Esophagus squamous epithelium (tissue), 5 donors: ENCODE results near the gene EIPR1. TPM values are rescaled to one million over a fixed set of nuclear protein-coding genes. Genes with fewer than 3 reads are reported as not detected.

Source experiments
- DNase-seq: peaks from one replicate; lab custom pipeline; 2025; lab: John Stamatoyannopoulos, UW
- H3K27ac ChIP-seq, 4 donors: fragments of 200-600 bp; sonication (generic); one replicate each; pipeline ENCODE4 v1.5.1; 2016 to 2019; ENCODE audit warnings: mild to moderate bottlenecking in 1 of 4
- H3K27me3 ChIP-seq, 4 donors: fragments of 200-600 bp; sonication (generic); 1 replicate in 3 of 4; 2 replicates in 1 of 4; pipeline versions ENCODE4 v1.5.1 to v1.6.0; 2017 to 2021; ENCODE audit warnings: antibody characterized with exemption in 1 of 4
- H3K36me3 ChIP-seq, 3 donors: fragments of 200-600 bp; sonication (generic); one replicate each; pipeline ENCODE4 v1.5.1; 2016 to 2019
- H3K4me1 ChIP-seq, 3 donors: fragments of 200-600 bp; sonication (generic); one replicate each; pipeline ENCODE4 v1.5.1; 2017 to 2019
- H3K4me3 ChIP-seq, 4 donors: fragments of 200-600 bp; sonication (generic); 1 replicate in 3 of 4; 2 replicates in 1 of 4; pipeline ENCODE4 v1.5.1; 2016 to 2019; ENCODE audit warnings: mild to moderate bottlenecking in 2 of 4, moderate library complexity in 1 of 4
- H3K9me3 ChIP-seq, 3 donors: fragments of 200-600 bp; sonication (generic); one replicate each; pipeline ENCODE4 v1.5.1; 2016 to 2019
- POLR2A ChIP-seq, 4 donors: fragments of 450-650 bp; IDR thresholded peaks; one replicate each; pipeline ENCODE4 v1.6.1; 2017; ENCODE audit warnings: antibody characterized with exemption in 4 of 4, mild to moderate bottlenecking in 4 of 4, moderate library complexity in 3 of 4
- WGBS, 2 donors: methylation state at CpG; one replicate each; pipeline ENCODE4 v1.1.5; 2018; 5-methylcytosine and 5-hydroxymethylcytosine counted together
- intact Hi-C: fragments of 100-400 bp; cut with DNase I; formaldehyde crosslinking; loops from one replicate; pipeline ENCODE4 v1.15.0; 2022
- total RNA-seq, 4 donors: library from RNA; depleted of rRNA; stranded (reverse); fragments of >200 nt; gene quantifications; one replicate each; pipeline ENCODE4 v1.1.0, GENCODE V29; 2016
- TF ChIP-seq, protein P1 (sequence below), 6 experiments: fragments of 450-650 bp in 4 of 6; fragments of 200-600 bp in 2 of 6; sonication (generic) in 2 of 6; IDR thresholded peaks; one replicate each; pipeline ENCODE4 v1.5.1; 2016 to 2019; ENCODE audit warnings: antibody characterized with exemption in 6 of 6, mild to moderate bottlenecking in 4 of 6, moderate library complexity in 4 of 6
- donor health status: DM: yes; HTN: yes; CAD: no.

The EIPR1 gene
- total RNA-seq, 4 donors from 2014 or later, result 27.3 to 50.6 (median 31.9) TPM

DNA sequence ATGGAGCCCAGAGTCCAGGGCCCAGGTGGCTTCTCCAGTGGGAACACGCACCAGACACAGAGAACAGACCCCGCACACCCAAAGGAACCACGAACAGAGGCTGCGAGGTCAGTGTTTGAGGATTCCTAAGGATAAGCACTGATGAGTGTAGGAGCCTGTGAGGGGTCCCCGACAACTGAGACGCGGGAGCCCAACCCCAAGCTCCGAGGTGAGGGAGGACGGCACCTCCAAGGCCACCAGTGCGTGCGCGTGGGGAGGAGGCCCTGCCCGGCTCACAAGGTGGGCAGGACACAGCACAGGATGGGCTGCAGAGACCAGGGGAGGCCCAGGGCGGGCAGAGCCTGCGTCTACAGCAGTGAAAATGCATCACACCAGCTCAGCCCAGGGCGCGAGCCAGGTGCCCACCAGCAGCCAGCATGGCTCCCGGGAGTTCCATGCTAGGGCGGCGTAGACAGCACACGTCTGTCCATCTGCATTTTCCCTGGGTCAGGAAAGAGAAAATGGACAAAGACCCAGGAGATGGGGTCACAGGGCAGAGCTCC is 189.1 kb downstream of the EIPR1 start:
- Histone ChIP-seq H3K27ac (no peak overlapping the region), H3K4me3 (no peak overlapping the region), H3K27me3 (no peaks in the 10 kb centered on the region), H3K9me3 (no peaks in the 10 kb centered on the region), H3K4me1 (no peaks in the 10 kb centered on the region), H3K36me3 (peaks cover 0 to 84% (median 0%) of the 10 kb centered on the region in 3 donors)
- no peak for DNase-seq
- no peak for TF ChIP-seq POLR2A (IDR thresholded peaks at IDR 0.05)
- TF ChIP-seq, protein P1, sequence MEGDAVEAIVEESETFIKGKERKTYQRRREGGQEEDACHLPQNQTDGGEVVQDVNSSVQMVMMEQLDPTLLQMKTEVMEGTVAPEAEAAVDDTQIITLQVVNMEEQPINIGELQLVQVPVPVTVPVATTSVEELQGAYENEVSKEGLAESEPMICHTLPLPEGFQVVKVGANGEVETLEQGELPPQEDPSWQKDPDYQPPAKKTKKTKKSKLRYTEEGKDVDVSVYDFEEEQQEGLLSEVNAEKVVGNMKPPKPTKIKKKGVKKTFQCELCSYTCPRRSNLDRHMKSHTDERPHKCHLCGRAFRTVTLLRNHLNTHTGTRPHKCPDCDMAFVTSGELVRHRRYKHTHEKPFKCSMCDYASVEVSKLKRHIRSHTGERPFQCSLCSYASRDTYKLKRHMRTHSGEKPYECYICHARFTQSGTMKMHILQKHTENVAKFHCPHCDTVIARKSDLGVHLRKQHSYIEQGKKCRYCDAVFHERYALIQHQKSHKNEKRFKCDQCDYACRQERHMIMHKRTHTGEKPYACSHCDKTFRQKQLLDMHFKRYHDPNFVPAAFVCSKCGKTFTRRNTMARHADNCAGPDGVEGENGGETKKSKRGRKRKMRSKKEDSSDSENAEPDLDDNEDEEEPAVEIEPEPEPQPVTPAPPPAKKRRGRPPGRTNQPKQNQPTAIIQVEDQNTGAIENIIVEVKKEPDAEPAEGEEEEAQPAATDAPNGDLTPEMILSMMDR (IDR thresholded peaks at IDR 0.05), result no peak
- WGBS, 2 donors, result 95 to 98% methylated on average over 8 to 9 of the region's 21 CpGs
- intact Hi-C loops, result no loop called here

DNA sequence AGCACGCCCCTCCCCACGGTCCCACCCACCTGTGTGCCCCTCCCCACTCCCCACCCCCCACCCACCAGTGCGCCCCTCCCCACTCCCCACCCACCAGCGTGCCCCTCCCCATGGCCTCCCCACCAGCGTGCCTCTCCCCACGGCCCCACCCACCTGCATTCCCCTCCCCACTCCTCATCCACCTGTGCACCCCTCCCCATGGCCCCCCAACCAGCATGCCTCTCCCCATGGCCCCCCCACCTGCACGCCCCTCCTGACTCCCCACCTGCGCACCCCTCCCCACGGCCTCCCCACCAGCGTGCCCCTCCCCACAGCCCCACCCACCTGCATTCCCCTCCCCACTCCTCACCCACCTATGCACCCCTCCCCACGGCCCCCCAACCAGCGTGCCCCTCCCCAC is 190.2 kb downstream of the EIPR1 start:
- no peak for TF ChIP-seq POLR2A (IDR thresholded peaks at IDR 0.05)
- TF ChIP-seq, protein P1 (IDR thresholded peaks at IDR 0.05), result no peak
- no peak overlapping the region for H3K4me3 ChIP-seq
- WGBS, 2 donors, result 75 to 80% methylated on average over 1 to 2 of the region's 12 CpGs
- no peaks in the 10 kb centered on the region for H3K9me3 ChIP-seq
- DNase-seq, result no peak
- H3K27ac ChIP-seq, result no peak overlapping the region
- H3K36me3 ChIP-seq, result peaks cover 0 to 74% (median 0%) of the 10 kb centered on the region in 3 donors
- H3K27me3 ChIP-seq, result no peaks in the 10 kb centered on the region
- H3K4me1 ChIP-seq, result no peaks in the 10 kb centered on the region
- intact Hi-C loops, result no loop called here

DNA sequence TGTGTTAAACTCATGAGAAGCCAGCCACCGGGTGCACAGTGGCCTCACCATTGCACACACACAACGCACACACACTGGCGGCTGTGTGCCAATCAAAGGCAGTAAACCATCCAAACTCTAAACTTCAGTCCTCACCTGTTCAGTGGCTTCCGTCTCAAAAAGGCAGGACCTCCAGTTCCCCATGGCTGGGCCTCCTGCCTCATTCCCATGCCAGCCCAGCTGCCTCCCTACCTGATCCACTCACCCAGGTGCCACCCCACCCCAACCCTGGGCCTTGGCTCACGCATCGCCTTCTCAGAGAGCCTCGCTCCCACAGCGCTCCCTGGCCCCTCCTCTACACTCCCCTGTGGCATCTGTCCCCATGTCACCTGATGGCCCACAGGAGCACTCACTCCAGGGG is 190.9 kb downstream of the EIPR1 start:
- peaks cover 0 to 67% (median 0%) of the 10 kb centered on the region in 3 donors for H3K36me3 ChIP-seq
- H3K4me3 ChIP-seq, result no peak overlapping the region
- no peak overlapping the region for H3K27ac ChIP-seq
- H3K9me3 ChIP-seq, result no peaks in the 10 kb centered on the region
- no peaks in the 10 kb centered on the region for H3K27me3 ChIP-seq
- intact Hi-C loops, result no loop called here
- TF ChIP-seq, protein P1 (IDR thresholded peaks at IDR 0.05), result no peak
- TF ChIP-seq POLR2A (IDR thresholded peaks at IDR 0.05), result no peak
- H3K4me1 ChIP-seq, result no peaks in the 10 kb centered on the region
- 91 to 100% methylated on average over 8 of the region's 8 CpGs for WGBS, 2 donors
- no peak for DNase-seq

DNA sequence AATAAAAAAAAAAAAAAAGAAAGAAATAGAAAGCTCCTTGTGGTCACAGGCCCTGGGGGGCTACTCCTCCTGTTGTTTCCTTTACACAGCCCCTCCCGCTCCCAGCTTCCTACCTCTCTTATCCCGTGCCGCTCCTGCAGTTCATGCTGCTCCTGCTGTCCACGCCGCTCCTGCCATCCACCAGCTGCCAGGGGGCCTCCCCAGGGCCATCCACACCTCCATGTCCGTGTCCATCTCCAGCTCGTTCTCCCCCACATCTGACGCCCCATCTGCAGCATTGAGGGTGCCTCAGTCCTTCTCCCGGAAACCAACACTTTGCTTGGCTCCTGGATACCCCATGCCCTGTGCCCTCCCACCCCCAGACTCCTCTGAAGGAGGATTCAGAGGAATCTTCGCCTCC is 191.7 kb downstream of the EIPR1 start:
- TF ChIP-seq, protein P1 (IDR thresholded peaks at IDR 0.05), result no peak
- no peak for TF ChIP-seq POLR2A (IDR thresholded peaks at IDR 0.05)
- Histone ChIP-seq H3K4me1 (no peaks in the 10 kb centered on the region), H3K27me3 (no peaks in the 10 kb centered on the region), H3K4me3 (no peak overlapping the region), H3K36me3 (peaks cover 0 to 58% (median 0%) of the 10 kb centered on the region in 3 donors), H3K9me3 (no peaks in the 10 kb centered on the region), H3K27ac (no peak overlapping the region)
- WGBS, 2 donors, result 93 to 96% methylated on average over 10 of the region's 10 CpGs
- no peak for DNase-seq
- intact Hi-C loops, result no loop called here

DNA sequence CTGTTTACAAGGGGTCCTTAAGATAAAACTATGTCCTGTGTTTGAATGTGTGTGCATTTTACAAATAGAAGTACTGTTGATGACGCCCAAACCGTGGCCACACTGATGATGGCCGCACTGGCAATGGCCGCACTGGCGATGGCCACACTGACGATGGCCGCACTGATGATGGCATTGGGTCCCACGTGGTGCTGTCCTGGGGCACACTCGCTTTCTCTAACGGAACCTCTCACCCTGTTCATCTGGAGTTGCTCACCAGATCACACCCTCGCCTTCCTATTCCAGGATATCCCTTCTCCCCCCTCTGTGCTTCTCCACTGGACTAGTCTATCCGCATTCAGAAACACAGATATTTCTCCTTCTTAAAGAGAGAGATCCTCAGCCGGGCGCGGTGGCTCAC is 192.4 kb downstream of the EIPR1 start:
- 88 to 95% methylated on average over 11 to 12 of the region's 15 CpGs for WGBS, 2 donors
- no peak for DNase-seq
- Histone ChIP-seq H3K27me3 (no peaks in the 10 kb centered on the region), H3K4me1 (no peaks in the 10 kb centered on the region), H3K9me3 (no peaks in the 10 kb centered on the region), H3K4me3 (no peak overlapping the region), H3K27ac (no peak overlapping the region), H3K36me3 (peaks cover 0 to 52% (median 0%) of the 10 kb centered on the region in 3 donors)
- intact Hi-C loops, result no loop called here
- no peak for TF ChIP-seq POLR2A (IDR thresholded peaks at IDR 0.05)
- TF ChIP-seq, protein P1 (IDR thresholded peaks at IDR 0.05), result no peak
